Keratinocyte (primary cell): Measurements from ENCODE around the gene MBD1.

Experiments used
- CTCF ChIP-seq, 3 experiments: IDR thresholded peaks in 1 of 3; conservative IDR thresholded peaks in 1 of 3; optimal IDR thresholded peaks in 1 of 3; 2 replicates in 2 of 3; 3 replicates in 1 of 3; pipeline versions ENCODE3 to v1.5.1; 2011; ENCODE audit warnings: low read length in 3 of 3, mild to moderate bottlenecking in 3 of 3, moderate library complexity in 2 of 3, control low read depth in 1 of 3, inconsistent platforms in 1 of 3; ENCODE audit not compliant: insufficient read depth in 2 of 3; ENCODE audit errors: extremely low read depth in 1 of 3
- EZH2 ChIP-seq: IDR thresholded peaks from one replicate; pipeline ENCODE4 v1.6.1; 2012; ENCODE audit warnings: inconsistent platforms, mild to moderate bottlenecking, low read length, moderate library complexity

GRCh38 chr18:50249576-50249975 is 31.7 kb downstream of the MBD1 start:
- TF ChIP-seq EZH2 (no peak), CTCF (optimal IDR thresholded peaks at IDR 0.05 in 1 of 3, IDR thresholded peaks at IDR 0.05 in 1 of 3, conservative IDR thresholded peaks at IDR 0.05 in 1 of 3; ENCODE audit: extremely low read depth in 1 of 3, insufficient read depth in 2 of 3, low read length in 3 of 3) (no peak)
